Endodermal cell (in vitro differentiated cells): ENCODE results near the gene CLIP3. TPM values are rescaled to one million over a fixed set of nuclear protein-coding genes. Genes with fewer than 3 reads are reported as not detected.

Experiments used
- DNase-seq: peaks from one replicate; pipeline ENCODE4 v3.0.0-alpha.2; 2017
- H3K27ac ChIP-seq: 2 replicates; pipeline ENCODE4 v1.5.1; 2013; ENCODE audit warnings: mild to moderate bottlenecking, low read depth, low read length, moderate library complexity
- H3K27me3 ChIP-seq: 2 replicates; pipeline ENCODE4 v1.6.1; 2013; ENCODE audit warnings: mild to moderate bottlenecking, low read length, moderate library complexity; ENCODE audit not compliant: insufficient read depth, control insufficient read depth, poor library complexity, severe bottlenecking
- H3K36me3 ChIP-seq: 2 replicates; pipeline ENCODE4 v1.7.0; 2013; ENCODE audit warnings: mild to moderate bottlenecking, low read length, moderate library complexity; ENCODE audit not compliant: control insufficient read depth, insufficient read depth
- H3K4me1 ChIP-seq: one replicate; pipeline ENCODE4 v1.7.0; 2013; ENCODE audit warnings: low read length; ENCODE audit not compliant: control insufficient read depth, insufficient read depth
- H3K4me3 ChIP-seq: 2 replicates; pipeline ENCODE4 v1.5.1; 2013; ENCODE audit warnings: mild to moderate bottlenecking, low read length, moderate library complexity
- H3K9ac ChIP-seq: 2 replicates; pipeline ENCODE4 v1.6.1; 2013; ENCODE audit warnings: mild to moderate bottlenecking, low read length, moderate library complexity; ENCODE audit not compliant: poor library complexity, severe bottlenecking; ENCODE audit errors: extremely low read depth
- H3K9me3 ChIP-seq: 2 replicates; pipeline ENCODE4 v1.6.1; 2013; ENCODE audit warnings: mild to moderate bottlenecking, low read length, moderate library complexity; ENCODE audit not compliant: control insufficient read depth
- H3K27ac Mint-ChIP-seq: 2 replicates; pipeline ENCODE4 v1.8.0; 2020; ENCODE audit warnings: mixed read lengths
- H3K27me3 Mint-ChIP-seq: 2 replicates; pipeline ENCODE4 v1.8.0; 2021; ENCODE audit warnings: mild to moderate bottlenecking, mixed read lengths; ENCODE audit not compliant: insufficient read depth
- H3K36me3 Mint-ChIP-seq: 2 replicates; pipeline ENCODE4 v1.8.0; 2020; ENCODE audit warnings: low read depth, mixed read lengths
- H3K4me1 Mint-ChIP-seq: 2 replicates; pipeline ENCODE4 v1.8.0; 2020; ENCODE audit warnings: mixed read lengths
- H3K4me3 Mint-ChIP-seq: 2 replicates; pipeline ENCODE4 v1.8.0; 2020; ENCODE audit warnings: mild to moderate bottlenecking, moderate library complexity, mixed read lengths
- H3K9me3 Mint-ChIP-seq: 2 replicates; pipeline ENCODE4 v1.8.0; 2020; ENCODE audit warnings: mild to moderate bottlenecking, mixed read lengths
- CTCF ChIP-seq: fragments of 200-600 bp; sonication (generic); conservative IDR thresholded peaks from 2 replicates; pipeline ENCODE4 v1.5.0; 2021; ENCODE audit warnings: antibody characterized with exemption, mild to moderate bottlenecking
- WGBS, 2 experiments: methylation state at CpG; one replicate each; pipeline versions ENCODE4 v1.1.5 to v1.1.7; 2013; ENCODE audit warnings: missing lambda C conversion rate in 2 of 2, mixed read lengths in 1 of 2; ENCODE audit not compliant: insufficient coverage in 1 of 2, insufficient read length in 1 of 2; 5-methylcytosine and 5-hydroxymethylcytosine counted together
- total RNA-seq, 2 donors: library from RNA; stranded (reverse); fragmentation: NEBNext Ultra II Directional in 1 of 2; extraction: Animal tissue kit (Norgen Biotek cat#: 25700) in 1 of 2; gene quantifications; 2 replicates in 1 of 2; 3 replicates in 1 of 2; pipeline ENCODE4 v1.2.1, GENCODE V29; 2021

The CLIP3 gene
- total RNA-seq, 2 donors from 2014 or later: 12.6 to 19.7 TPM

- peak overlapping the region; percentile 78 for H3K4me3 Mint-ChIP-seq
- H3K27ac Mint-ChIP-seq: no peak overlapping the region
- no peak for DNase-seq
- Histone ChIP-seq H3K4me3 (peak overlapping the region; percentile 91), H3K27me3 (no peaks in the 10 kb centered on the region), H3K4me1 (peaks cover 7% of the 10 kb centered on the region), H3K9me3 (no peaks in the 10 kb centered on the region), H3K9ac (no peak overlapping the region), H3K27ac (no peak overlapping the region), H3K36me3 (peaks cover 17% of the 10 kb centered on the region)
- H3K9me3 Mint-ChIP-seq: no peaks in the 10 kb centered on the region
- H3K4me1 Mint-ChIP-seq: peaks cover 9% of the 10 kb centered on the region
- H3K36me3 Mint-ChIP-seq: peaks cover 16% of the 10 kb centered on the region
- 95 to 97% methylated on average over 8 of the region's 8 CpGs for WGBS, 2 experiments
- peaks cover under 1% of the 10 kb centered on the region for H3K27me3 Mint-ChIP-seq
- TF ChIP-seq CTCF: peak; percentile 14
Measured at GRCh38 chr19:35996777-35997176, 35.9 kb downstream of the CLIP3 start.

- peaks cover 7% of the 10 kb centered on the region for H3K4me1 ChIP-seq
- peak; percentile 98 for DNase-seq
- H3K9me3 Mint-ChIP-seq: no peaks in the 10 kb centered on the region
- peak within 1 kb of the TSS; percentile 41 for H3K9ac ChIP-seq
- no peak within 1 kb of the TSS for H3K27ac ChIP-seq
- H3K27me3 ChIP-seq: no peaks in the 10 kb centered on the region
- H3K27ac Mint-ChIP-seq: peak within 1 kb of the TSS; percentile 91
- H3K9me3 ChIP-seq: no peaks in the 10 kb centered on the region
- H3K27me3 Mint-ChIP-seq: peaks cover 12% of the 10 kb centered on the region
- 1 to 2% methylated on average over 44 to 97 of the region's 97 CpGs for WGBS, 2 experiments
- H3K4me3 ChIP-seq: peak within 1 kb of the TSS; percentile 91
- H3K36me3 ChIP-seq: peaks cover 8% of the 10 kb centered on the region
- peak within 1 kb of the TSS; percentile 78 for H3K4me3 Mint-ChIP-seq
- H3K36me3 Mint-ChIP-seq: peaks cover 9% of the 10 kb centered on the region
- TF ChIP-seq CTCF: peak; percentile 11
- H3K4me1 Mint-ChIP-seq: peaks cover 9% of the 10 kb centered on the region
Measured at GRCh38 chr19:35995048-35995993, 37.4 kb downstream of the CLIP3 start, which contains the start of gene SDHAF1. Gene SDHAF1, plus strand, starts transcription at chr19:35995188. Its CDS starts 87 bp downstream, at chr19:35995275.

- Mint-ChIP-seq H3K36me3 (peaks cover 9% of the 10 kb centered on the region), H3K27me3 (peaks cover 22% of the 10 kb centered on the region), H3K4me1 (peaks cover 9% of the 10 kb centered on the region), H3K9me3 (no peaks in the 10 kb centered on the region), H3K27ac (no peak overlapping the region), H3K4me3 (peak overlapping the region; percentile 78)
- peak; percentile 82 for DNase-seq
- Histone ChIP-seq H3K9me3 (no peaks in the 10 kb centered on the region), H3K36me3 (peaks cover 4% of the 10 kb centered on the region), H3K27ac (no peak overlapping the region), H3K9ac (no peak overlapping the region), H3K4me1 (peaks cover 7% of the 10 kb centered on the region), H3K27me3 (no peaks in the 10 kb centered on the region), H3K4me3 (no peak overlapping the region)
- WGBS, 2 experiments: 89 to 92% methylated on average over 34 to 49 of the region's 49 CpGs
- TF ChIP-seq CTCF: peak; percentile 45
Measured at GRCh38 chr19:35993923-35994598, 38.6 kb downstream of the CLIP3 start.
